Neutrophil (primary cell): Measurements from ENCODE around the gene MBD6.

Experiments used
- H3K27ac ChIP-seq: fragments of 200-600 bp; sonication (generic); 2 replicates; pipeline ENCODE4 v1.5.1; 2016; ENCODE audit warnings: mild to moderate bottlenecking, moderate library complexity
- H3K27me3 ChIP-seq: fragments of 200-600 bp; sonication (generic); 2 replicates; pipeline ENCODE4 v1.6.0; 2016; ENCODE audit warnings: mild to moderate bottlenecking
- H3K36me3 ChIP-seq: fragments of 200-600 bp; sonication (generic); 2 replicates; pipeline ENCODE4 v1.5.1; 2017
- H3K4me1 ChIP-seq, 2 experiments: fragments of 200-600 bp in 1 of 2; sonication (generic) in 1 of 2; 1 replicate in 1 of 2; 2 replicates in 1 of 2; pipeline versions ENCODE4 v1.5.1 to v1.6.1; 2013 to 2016; ENCODE audit warnings: low read depth in 1 of 2, low read length in 1 of 2, mild to moderate bottlenecking in 1 of 2, moderate library complexity in 1 of 2; ENCODE audit not compliant: control insufficient read depth in 1 of 2, insufficient read depth in 1 of 2
- H3K4me3 ChIP-seq, 2 experiments: fragments of 200-600 bp in 1 of 2; sonication (generic) in 1 of 2; 1 replicate in 1 of 2; 2 replicates in 1 of 2; pipeline ENCODE4 v1.5.1; 2013 to 2016; ENCODE audit warnings: low read depth in 1 of 2, low read length in 1 of 2, mild to moderate bottlenecking in 1 of 2, moderate library complexity in 1 of 2
- H3K9me3 ChIP-seq: fragments of 200-600 bp; sonication (generic); 2 replicates; pipeline ENCODE4 v1.5.1; 2016
- TF ChIP-seq, protein P1 (sequence below): fragments of 200-600 bp; sonication (generic); IDR thresholded peaks from 2 replicates; pipeline ENCODE4 v1.5.1; 2016; ENCODE audit warnings: antibody characterized with exemption

The MBD6 gene

DNA sequence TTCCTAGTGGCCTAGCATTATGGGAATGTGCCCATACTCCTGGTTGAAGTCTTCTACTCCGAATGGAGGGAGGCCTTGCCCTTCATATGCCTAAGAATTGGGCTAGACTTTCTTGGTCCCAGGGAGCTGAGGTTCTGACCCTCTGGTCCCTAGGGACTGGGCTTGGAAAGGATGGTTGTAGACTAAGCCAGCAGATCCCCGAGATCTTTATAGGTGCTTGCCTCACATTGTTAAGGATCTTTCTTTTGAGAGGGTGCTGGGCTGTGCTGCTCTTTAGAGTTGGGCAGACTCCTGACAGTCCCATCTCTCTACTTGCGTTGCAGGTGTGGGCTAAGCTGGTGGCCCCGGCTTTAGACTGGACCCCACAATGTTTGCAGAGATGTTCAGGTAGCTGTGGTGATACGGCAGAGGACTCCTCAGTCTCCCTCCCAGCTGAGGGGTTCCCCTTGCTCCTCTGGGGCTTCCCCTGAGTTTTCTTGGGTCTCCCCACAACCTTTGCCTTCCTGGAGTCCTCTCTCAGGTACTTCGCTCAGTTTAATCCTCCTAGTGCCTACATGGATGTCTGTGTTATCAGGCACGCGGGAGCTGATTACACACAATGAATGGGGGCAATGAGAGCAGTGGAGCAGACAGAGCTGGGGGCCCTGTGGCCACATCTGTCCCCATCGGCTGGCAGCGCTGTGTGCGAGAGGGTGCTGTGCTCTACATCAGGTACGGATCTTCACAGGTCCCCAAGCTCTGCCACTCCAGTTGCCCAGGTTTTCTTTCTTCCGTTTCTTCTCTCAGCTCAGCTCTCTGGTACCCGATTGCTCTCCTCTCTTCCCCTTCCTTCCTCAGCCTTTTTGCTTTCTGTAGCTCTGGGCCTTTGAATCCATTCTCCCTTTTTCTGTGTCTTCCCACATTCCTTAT is 1.3 kb downstream of the MBD6 start:
- Histone ChIP-seq H3K36me3 (peaks cover 49% of the 10 kb centered on the region), H3K9me3 (no peaks in the 10 kb centered on the region), H3K4me3 (peak overlapping the region; percentile 78 to 99), H3K4me1 (peaks cover 47 to 50% of the 10 kb centered on the region in 2 experiments), H3K27ac (peak overlapping the region; percentile 100), H3K27me3 (no peaks in the 10 kb centered on the region)
- TF ChIP-seq, protein P1, sequence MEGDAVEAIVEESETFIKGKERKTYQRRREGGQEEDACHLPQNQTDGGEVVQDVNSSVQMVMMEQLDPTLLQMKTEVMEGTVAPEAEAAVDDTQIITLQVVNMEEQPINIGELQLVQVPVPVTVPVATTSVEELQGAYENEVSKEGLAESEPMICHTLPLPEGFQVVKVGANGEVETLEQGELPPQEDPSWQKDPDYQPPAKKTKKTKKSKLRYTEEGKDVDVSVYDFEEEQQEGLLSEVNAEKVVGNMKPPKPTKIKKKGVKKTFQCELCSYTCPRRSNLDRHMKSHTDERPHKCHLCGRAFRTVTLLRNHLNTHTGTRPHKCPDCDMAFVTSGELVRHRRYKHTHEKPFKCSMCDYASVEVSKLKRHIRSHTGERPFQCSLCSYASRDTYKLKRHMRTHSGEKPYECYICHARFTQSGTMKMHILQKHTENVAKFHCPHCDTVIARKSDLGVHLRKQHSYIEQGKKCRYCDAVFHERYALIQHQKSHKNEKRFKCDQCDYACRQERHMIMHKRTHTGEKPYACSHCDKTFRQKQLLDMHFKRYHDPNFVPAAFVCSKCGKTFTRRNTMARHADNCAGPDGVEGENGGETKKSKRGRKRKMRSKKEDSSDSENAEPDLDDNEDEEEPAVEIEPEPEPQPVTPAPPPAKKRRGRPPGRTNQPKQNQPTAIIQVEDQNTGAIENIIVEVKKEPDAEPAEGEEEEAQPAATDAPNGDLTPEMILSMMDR, result no peak

DNA sequence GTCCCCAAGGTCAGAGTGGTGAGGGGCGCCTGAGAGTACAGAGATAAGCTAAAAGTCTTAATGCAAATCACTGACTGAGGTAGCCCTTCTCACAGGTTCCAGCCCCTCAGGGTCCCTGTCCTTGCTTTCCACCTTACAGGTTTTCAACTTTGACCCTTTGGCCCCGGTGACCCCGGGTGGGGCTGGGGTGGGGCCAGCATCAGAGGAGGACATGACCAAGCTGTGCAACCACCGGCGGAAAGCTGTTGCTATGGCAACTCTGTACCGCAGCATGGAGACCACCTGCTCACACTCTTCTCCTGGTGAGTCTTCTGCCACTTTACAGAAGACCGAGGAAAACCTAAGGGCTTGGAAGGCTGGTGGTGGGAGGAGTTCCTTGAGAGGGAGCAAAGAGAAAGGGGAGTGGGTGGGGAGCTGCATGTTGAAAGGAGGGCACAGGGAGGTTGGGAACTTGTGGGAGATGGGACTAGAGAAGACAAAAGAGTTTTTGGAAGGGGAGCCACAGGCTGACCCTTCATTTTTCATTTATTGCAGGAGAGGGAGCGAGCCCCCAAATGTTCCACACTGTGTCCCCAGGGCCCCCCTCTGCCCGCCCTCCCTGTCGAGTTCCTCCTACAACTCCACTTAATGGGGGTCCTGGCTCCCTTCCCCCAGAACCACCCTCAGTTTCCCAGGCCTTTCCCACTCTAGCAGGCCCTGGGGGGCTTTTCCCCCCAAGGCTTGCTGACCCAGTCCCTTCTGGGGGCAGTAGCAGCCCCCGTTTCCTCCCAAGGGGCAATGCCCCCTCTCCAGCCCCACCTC is 2.4 kb downstream of the MBD6 start:
- Histone ChIP-seq H3K27ac (peak overlapping the region; percentile 100), H3K27me3 (no peaks in the 10 kb centered on the region), H3K4me1 (peaks cover 38 to 44% of the 10 kb centered on the region in 2 experiments), H3K9me3 (no peaks in the 10 kb centered on the region), H3K36me3 (peaks cover 60% of the 10 kb centered on the region), H3K4me3 (peak overlapping the region in 1 of 2 experiments; percentile 78)
- TF ChIP-seq, protein P1, result no peak

DNA sequence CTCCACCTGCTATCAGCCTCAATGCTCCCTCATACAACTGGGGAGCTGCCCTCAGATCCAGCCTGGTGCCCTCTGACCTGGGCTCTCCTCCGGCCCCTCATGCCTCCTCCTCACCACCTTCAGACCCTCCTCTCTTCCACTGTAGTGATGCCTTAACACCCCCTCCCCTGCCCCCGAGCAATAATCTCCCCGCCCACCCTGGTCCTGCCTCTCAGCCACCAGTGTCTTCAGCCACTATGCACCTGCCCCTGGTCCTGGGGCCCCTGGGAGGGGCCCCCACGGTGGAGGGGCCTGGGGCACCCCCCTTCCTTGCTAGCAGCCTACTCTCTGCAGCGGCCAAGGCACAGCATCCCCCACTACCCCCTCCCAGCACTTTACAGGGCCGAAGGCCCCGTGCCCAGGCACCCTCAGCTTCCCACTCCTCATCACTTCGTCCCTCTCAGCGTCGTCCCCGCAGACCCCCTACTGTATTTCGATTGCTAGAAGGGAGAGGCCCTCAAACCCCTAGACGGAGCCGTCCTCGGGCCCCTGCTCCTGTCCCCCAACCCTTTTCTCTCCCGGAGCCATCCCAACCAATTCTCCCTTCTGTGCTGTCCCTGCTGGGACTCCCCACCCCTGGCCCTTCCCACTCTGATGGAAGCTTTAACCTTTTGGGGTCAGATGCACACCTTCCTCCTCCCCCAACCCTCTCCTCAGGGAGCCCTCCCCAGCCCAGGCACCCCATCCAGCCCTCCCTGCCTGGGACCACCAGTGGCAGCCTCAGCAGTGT is 3.2 kb downstream of the MBD6 start:
- H3K27ac ChIP-seq, result peak overlapping the region; percentile 100
- peaks cover 36 to 43% of the 10 kb centered on the region in 2 experiments for H3K4me1 ChIP-seq
- no peaks in the 10 kb centered on the region for H3K9me3 ChIP-seq
- H3K4me3 ChIP-seq, result no peak overlapping the region
- H3K27me3 ChIP-seq, result no peaks in the 10 kb centered on the region
- TF ChIP-seq, protein P1, result no peak
- H3K36me3 ChIP-seq, result peaks cover 68% of the 10 kb centered on the region

DNA sequence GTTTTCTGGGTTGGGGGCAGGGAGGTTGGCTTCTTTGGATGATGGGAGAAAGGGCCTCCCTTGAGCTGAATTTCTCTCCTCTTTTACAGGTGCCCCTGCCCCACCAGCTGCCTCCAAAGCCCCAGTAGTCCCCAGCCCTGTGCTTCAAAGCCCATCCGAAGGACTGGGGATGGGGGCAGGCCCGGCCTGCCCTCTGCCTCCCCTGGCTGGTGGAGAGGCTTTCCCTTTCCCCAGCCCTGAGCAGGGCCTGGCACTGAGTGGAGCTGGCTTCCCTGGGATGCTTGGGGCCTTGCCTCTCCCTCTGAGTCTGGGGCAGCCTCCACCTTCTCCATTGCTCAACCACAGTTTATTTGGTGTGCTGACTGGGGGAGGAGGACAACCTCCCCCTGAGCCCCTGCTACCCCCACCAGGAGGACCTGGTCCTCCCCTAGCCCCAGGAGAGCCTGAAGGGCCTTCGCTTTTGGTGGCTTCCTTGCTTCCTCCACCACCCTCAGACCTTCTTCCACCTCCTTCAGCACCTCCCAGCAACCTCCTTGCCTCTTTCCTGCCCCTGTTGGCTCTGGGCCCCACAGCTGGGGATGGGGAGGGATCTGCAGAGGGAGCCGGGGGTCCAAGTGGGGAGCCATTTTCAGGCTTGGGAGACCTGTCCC is 4.0 kb downstream of the MBD6 start:
- Histone ChIP-seq H3K9me3 (no peaks in the 10 kb centered on the region), H3K4me3 (no peak overlapping the region), H3K4me1 (peaks cover 28 to 35% of the 10 kb centered on the region in 2 experiments), H3K27ac (peak overlapping the region; percentile 100), H3K27me3 (no peaks in the 10 kb centered on the region), H3K36me3 (peaks cover 76% of the 10 kb centered on the region)
- TF ChIP-seq, protein P1, result no peak

DNA sequence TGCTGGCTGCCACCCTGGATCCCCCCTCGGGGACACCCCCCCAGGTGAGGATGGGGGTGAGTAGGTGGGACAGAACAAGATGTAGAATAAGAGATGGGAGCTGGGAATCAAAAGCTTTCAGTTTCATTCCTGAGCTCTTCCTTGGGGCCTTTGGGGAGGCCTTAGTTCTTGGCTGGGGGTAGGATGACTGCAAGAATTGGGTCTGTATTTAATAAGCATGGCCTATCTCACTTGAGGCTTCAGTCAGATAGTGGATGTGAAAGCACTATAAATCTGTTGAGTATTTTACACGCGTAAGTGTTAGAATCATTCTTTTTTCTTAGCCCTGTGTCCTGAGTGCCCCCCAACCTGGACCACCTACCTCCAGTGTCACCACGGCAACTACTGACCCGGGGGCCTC is 4.6 kb downstream of the MBD6 start:
- Histone ChIP-seq H3K27ac (peak overlapping the region; percentile 100), H3K4me1 (peaks cover 22 to 29% of the 10 kb centered on the region in 2 experiments), H3K36me3 (peaks cover 82% of the 10 kb centered on the region)

More for the DNA sequence above, 4.6 kb downstream of the MBD6 start:
- no peak overlapping the region for H3K4me3 ChIP-seq
- TF ChIP-seq, protein P1, result no peak
- no peaks in the 10 kb centered on the region for H3K9me3 ChIP-seq
- H3K27me3 ChIP-seq, result no peaks in the 10 kb centered on the region
